Bronchial epithelial cell (primary cell): ENCODE results near the gene CSGALNACT2. TPM values are rescaled to one million over a fixed set of nuclear protein-coding genes. Genes with fewer than 3 reads are reported as not detected.

Experiments
- DNase-seq: peaks from one replicate; pipeline ENCODE4 v3.0.0-alpha.2; 2010; ENCODE audit warnings: low read depth
- FAIRE-seq: peaks from 2 replicates; lab custom pipeline; 2011; peaks lifted over from hg19 to GRCh38; lab: Jason Lieb, UNC
- H3K27me3 ChIP-seq: 2 replicates; pipeline ENCODE4 v1.5.1; 2011; ENCODE audit warnings: low read length; ENCODE audit not compliant: control insufficient read depth, insufficient read depth
- H3K36me3 ChIP-seq: 2 replicates; pipeline ENCODE4 v1.5.1; 2011; ENCODE audit warnings: low read length; ENCODE audit not compliant: control insufficient read depth, insufficient read depth
- H3K4me3 ChIP-seq: 2 replicates; pipeline ENCODE4 v1.5.1; 2011; ENCODE audit warnings: mild to moderate bottlenecking, low read depth, low read length, control low read depth
- total RNA-seq: library from RNA; depleted of rRNA; stranded (reverse); fragments of >200 nt; gene quantifications from 2 replicates; pipeline ENCODE4 v1.2.1, GENCODE V29; 2014
- TF ChIP-seq, protein P1 (sequence below): IDR thresholded peaks from 2 replicates; pipeline ENCODE4 v1.5.1; 2011; ENCODE audit warnings: mild to moderate bottlenecking, moderate library complexity, low read length, control low read depth, inconsistent platforms; ENCODE audit not compliant: insufficient read depth, severe bottlenecking

CSGALNACT2 gene
- total RNA-seq, 1 donor from 2014 or later: 17.4 TPM

DNA sequence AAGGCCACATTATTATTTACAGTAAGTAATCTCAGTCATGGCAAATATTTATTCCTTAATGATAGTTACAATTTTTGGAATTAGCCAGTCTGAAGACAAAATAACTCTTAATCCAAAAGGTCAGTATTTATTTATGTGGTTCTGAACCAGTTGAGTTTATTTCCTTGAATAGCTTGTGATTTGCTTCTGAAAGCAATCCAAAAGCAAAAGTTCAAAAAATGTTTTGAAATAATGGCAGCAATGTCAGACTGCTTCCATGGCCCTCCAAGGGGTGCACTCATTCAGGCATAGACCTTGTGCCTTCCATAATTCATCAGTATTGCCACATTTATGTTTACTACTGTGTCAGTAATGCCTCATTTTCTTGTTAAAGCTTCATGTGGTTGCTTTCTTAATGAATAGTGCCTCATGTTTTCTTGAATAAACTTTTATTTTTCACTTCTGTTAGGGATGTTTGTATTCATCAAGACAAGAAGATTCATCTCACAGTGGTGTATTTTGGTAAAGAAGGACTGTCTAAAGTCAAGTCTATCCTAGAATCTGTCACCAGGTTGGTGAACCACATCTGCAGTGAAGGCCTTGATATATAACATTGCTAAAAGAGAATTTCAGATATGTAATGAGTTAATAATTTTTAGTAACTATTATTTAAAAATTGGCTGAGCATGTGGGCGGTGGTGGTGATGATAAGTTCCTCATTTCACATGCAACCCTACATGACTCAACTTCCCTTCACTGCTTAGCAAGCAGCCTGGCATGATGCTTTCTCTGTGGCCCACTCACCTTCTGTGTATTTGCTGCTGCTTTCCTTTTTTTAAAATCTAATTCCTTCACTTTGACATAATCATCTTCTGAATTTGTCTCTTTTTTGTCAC lies 22.0 kb downstream of the CSGALNACT2 start:
- no peak overlapping the region for H3K4me3 ChIP-seq
- TF ChIP-seq, protein P1, sequence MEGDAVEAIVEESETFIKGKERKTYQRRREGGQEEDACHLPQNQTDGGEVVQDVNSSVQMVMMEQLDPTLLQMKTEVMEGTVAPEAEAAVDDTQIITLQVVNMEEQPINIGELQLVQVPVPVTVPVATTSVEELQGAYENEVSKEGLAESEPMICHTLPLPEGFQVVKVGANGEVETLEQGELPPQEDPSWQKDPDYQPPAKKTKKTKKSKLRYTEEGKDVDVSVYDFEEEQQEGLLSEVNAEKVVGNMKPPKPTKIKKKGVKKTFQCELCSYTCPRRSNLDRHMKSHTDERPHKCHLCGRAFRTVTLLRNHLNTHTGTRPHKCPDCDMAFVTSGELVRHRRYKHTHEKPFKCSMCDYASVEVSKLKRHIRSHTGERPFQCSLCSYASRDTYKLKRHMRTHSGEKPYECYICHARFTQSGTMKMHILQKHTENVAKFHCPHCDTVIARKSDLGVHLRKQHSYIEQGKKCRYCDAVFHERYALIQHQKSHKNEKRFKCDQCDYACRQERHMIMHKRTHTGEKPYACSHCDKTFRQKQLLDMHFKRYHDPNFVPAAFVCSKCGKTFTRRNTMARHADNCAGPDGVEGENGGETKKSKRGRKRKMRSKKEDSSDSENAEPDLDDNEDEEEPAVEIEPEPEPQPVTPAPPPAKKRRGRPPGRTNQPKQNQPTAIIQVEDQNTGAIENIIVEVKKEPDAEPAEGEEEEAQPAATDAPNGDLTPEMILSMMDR: no peak
- peaks cover 4% of the 10 kb centered on the region for H3K36me3 ChIP-seq
- FAIRE-seq (no peak), DNase-seq (peak; percentile 88)
- H3K27me3 ChIP-seq: no peaks in the 10 kb centered on the region

DNA sequence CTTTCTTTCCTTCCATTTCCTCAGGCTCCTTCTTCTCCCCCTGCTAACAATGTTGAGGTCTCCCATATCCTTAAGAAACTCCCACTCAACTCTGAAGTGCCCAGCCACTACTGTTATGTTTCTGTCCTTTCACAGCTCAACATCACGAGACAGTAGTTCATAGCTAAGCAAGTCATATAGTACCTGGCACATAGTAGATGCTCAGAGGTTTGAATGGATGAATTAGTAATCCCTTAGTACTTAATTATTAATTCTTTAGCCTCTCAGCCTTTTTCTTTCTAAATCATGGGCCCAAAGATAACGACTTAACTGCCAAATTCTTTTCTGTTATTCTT lies 22.6 kb downstream of the CSGALNACT2 start:
- H3K27me3 ChIP-seq: no peaks in the 10 kb centered on the region
- H3K4me3 ChIP-seq: no peak overlapping the region
- peaks cover 4% of the 10 kb centered on the region for H3K36me3 ChIP-seq
- TF ChIP-seq, protein P1: no peak
- FAIRE-seq (no peak), DNase-seq (no peak)

DNA sequence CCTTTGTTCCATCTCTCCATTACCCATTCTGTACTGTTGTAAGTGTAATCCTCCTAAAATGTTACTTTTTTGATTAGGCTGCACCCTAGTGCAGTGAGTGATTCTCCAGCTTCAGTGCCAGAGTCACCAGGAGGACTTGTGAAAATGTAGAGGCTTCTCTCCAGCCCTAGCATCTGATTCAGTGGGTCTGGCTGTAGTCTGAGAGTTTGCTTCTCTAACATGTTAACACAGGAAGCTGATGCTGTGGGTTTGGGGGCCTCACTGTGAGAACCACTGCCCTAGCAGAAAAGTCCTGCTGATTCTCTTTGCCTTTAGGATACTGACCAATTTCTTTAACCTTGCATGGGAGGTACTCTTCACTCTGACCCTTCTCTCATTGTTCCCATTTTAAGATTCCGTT lies 24.4 kb downstream of the CSGALNACT2 start:
- no peak for FAIRE-seq
- TF ChIP-seq, protein P1: no peak

DNA sequence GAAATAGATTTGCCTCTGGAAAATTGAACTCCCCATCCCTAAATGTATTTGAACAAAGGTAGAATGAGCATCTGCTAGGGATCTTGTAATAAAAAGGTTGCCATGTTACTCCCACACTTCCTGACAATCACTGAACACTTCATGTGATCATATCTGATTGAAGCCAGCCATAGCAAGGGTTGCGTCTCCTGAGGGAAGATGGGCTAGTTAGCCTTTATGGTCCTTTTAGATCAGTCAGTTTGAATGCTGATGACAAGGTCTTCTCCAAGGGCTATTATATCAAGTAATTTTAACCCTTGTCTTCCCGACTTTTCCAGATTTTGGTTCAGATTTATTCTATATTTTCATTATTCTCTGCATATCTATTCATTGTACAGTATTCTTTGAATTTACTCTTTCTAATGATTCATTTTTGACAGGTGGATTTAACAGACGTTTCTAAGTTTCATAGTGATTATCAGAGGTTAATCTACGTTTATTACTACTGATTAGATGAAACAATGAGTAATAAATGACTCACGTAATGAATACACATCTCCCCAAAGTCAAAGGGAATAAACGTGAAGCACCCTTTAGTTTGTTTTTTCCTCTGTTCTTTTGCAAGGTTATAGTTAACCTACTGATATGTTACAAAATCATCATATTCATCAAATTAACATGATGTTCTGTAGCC lies 28.1 kb downstream of the CSGALNACT2 start:
- FAIRE-seq (no peak), DNase-seq (peak; percentile 61)
- H3K36me3 ChIP-seq: peaks cover 4% of the 10 kb centered on the region
- no peak overlapping the region for H3K4me3 ChIP-seq
- TF ChIP-seq, protein P1: no peak
- no peaks in the 10 kb centered on the region for H3K27me3 ChIP-seq

More for the DNA sequence above, 24.4 kb downstream of the CSGALNACT2 start:
- Histone ChIP-seq H3K4me3 (no peak overlapping the region), H3K36me3 (peaks cover 4% of the 10 kb centered on the region), H3K27me3 (no peaks in the 10 kb centered on the region)
- no peak for DNase-seq

DNA sequence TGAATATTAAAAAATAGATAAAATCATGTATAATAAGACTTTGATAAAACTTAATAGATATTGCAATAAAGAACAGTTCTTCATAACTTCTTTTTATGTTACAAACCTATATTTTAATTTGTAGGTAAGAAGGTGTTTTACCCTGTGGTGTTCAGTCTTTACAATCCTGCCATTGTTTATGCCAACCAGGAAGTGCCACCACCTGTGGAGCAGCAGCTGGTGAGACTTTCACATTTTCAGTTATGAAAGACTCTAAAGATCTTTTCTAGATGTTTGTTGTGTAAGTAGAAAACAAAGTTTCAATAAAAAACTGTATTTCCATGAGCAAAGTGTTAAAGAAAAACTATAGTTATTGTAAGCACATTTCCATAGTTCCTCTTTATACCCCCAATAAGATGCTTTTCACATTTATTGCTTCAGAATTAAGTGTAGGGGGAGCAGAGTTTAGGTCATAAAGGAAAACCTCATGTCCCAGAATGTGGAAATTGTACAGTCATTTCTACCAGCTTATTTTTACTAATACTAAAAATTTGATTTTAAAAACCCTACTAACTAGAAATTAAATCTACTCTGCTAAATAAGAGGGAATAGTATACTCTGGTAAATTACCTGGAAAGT lies 28.7 kb downstream of the CSGALNACT2 start:
- no peak for DNase-seq
- Histone ChIP-seq H3K36me3 (peaks cover 3% of the 10 kb centered on the region), H3K27me3 (no peaks in the 10 kb centered on the region), H3K4me3 (no peak overlapping the region)
- no peak for FAIRE-seq
- TF ChIP-seq, protein P1: no peak
